ENCODE data around the gene PLCL2. TPM values are rescaled to one million over a fixed set of nuclear protein-coding genes. Genes with fewer than 3 reads are reported as not detected.

Gene PLCL2
- total RNA-seq, 1 experiment from 2014 or later, result 32.1 TPM

DNA sequence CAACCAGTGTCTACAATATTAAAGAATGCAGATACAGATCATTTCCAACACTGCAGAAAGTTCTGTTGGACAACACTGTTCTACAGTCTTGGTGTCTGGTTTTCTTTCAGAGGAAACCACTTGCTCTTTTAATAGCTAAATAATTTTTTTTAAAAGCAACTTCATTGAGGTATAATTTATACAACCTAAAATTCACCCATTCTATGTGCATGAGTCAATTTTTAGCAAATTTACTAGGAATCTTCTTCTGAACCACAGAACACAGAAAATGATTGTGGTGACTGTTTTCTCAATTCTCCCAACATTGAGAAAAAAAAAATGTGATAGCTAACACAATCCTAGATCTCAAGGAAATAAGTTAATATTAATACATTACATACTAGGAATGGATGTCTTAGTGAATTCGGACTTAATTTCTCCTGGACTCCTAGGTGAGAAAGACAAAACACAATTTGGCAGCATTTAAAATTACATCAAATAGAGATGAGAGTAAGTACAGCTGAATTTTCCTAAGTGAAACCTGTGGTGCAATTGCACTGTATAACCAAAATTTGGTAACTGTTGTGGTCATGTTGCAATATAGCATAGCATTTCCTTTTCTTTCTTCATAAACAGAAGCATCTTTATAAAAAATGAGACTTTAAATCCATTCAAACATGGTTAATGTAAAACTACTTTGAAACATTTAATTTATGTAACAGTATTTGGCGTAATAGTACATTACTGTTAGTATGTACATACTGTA lies 15.3 kb upstream of the PLCL2 start:
- Histone ChIP-seq H3K23ac (ENCODE audit: insufficient read length, low read depth, low read length) (no peak overlapping the region), H2AFZ (ENCODE audit: low read length) (no peak overlapping the region), H2BK5ac (ENCODE audit: insufficient read length, low read length) (no peak overlapping the region), H2BK15ac (ENCODE audit: low read depth, low read length) (no peak overlapping the region), H3K23me2 (ENCODE audit: insufficient read length, low read depth, low read length, poor library complexity, severe bottlenecking) (no peaks in the 10 kb centered on the region), H4K20me1 (ENCODE audit: control insufficient read depth, insufficient read depth, insufficient read length) (no peaks in the 10 kb centered on the region), H3K4me1 (ENCODE audit: insufficient read depth, low read length) (no peaks in the 10 kb centered on the region; the same call in 1 of the 2 replicates), H3T11ph (ENCODE audit: low read length) (no peak overlapping the region), H2BK20ac (ENCODE audit: low read depth, low read length, poor library complexity, severe bottlenecking) (no peak overlapping the region), H2BK120ac (ENCODE audit: low read depth, low read length, poor library complexity, severe bottlenecking) (no peak overlapping the region), H3K79me1 (ENCODE audit: insufficient read depth, low read depth, low read length, poor library complexity, severe bottlenecking) (no peaks in the 10 kb centered on the region), H3K18ac (ENCODE audit: insufficient read length, low read depth, low read length) (no peak overlapping the region), H2BK12ac (ENCODE audit: insufficient read length, low read depth, low read length) (no peak overlapping the region), H3K56ac (ENCODE audit: insufficient read length, low read depth, low read length) (no peak overlapping the region), H3K27ac (ENCODE audit: insufficient read length, low read depth, low read length) (no peak overlapping the region), H3K79me2 (ENCODE audit: insufficient read depth, low read length) (no peaks in the 10 kb centered on the region), H4K8ac (replicated peaks; ENCODE audit: insufficient read length, low read depth, low read length) (no peak overlapping the region), H3K9me3 (ENCODE audit: control insufficient read depth, low read depth, low read length) (no peaks in the 10 kb centered on the region), H3K9ac (ENCODE audit: extremely low read depth, insufficient read length, low read length) (no peak overlapping the region), H3K4me2 (ENCODE audit: insufficient read depth, insufficient read length, low read length) (no peak overlapping the region), H3K4ac (ENCODE audit: low read depth, low read length) (no peak overlapping the region), H3K27me3 (ENCODE audit: insufficient read depth, low read length) (no peaks in the 10 kb centered on the region), H4K91ac (ENCODE audit: insufficient read length, low read depth, low read length) (no peak overlapping the region), H4K5ac (ENCODE audit: insufficient read length, low read depth, low read length) (no peak overlapping the region), H2AK5ac (ENCODE audit: insufficient read length, low read length) (no peak overlapping the region), H3K14ac (ENCODE audit: insufficient read depth, low read length) (no peak overlapping the region)
- Mint-ChIP-seq H3K36me3 (ENCODE audit: insufficient read depth in 1 of 3, low read depth in 3 of 3) (no peaks in the 10 kb centered on the region), H3K4me1 (peaks cover 7 to 11% of the 10 kb centered on the region in 2 experiments), H3K27me3 (ENCODE audit: low read depth) (peaks cover 3% of the 10 kb centered on the region; the same call in 1 of the 2 replicates), H3K9me3 (no peaks in the 10 kb centered on the region), H3K4me3 (no peak overlapping the region), H3K27ac (no peak overlapping the region)
- no peak for DNase-seq
- no CpG with 5 or more reads among the region's 2 CpGs for WGBS (ENCODE audit: extremely low coverage, insufficient read length, low lambda C conversion rate)
- TF ChIP-seq CTCF (conservative IDR thresholded peaks at IDR 0.05), result no peak
